GM19467 (cell line): Measurements from ENCODE around the gene ACTR1A.

Experiments used
- ATAC-seq: cut with Tn5 transposase; IDR thresholded peaks from one replicate; pipeline ENCODE4 v1.9.1; 2021; ENCODE audit warnings: mild to moderate bottlenecking, moderate library complexity; ENCODE audit not compliant: unreplicated experiment

The ACTR1A gene

DNA sequence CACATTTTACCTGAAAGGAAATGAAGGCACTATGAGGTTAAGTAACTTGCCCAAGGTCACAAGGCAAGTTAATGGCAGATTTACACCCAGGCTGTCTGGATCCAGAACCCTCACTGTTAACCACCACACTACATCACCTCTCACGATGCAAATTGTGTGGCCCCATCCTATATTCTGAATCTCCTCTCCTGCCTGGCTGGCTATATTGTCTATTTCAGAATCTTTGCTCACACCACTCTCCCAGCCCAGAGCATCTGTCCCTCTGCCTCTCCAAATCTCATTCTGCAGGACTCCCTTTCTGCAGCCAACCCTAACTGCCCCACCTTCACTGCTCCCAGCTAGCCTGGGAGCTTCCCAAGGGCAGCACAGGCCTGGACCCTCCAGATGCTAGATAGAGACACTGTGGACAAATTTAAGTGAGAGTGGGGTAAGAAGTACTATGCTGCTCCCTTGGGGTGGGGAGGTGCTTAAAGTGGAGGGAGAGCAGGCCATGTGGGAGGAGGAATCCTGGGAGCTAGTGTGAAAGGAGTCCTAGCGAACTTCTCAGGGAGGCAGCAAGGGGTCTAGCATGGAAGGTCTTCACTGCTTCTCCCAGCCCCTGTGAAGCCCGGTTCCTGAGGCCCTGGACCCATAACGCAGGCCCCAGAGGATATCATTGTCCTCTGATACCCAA, 70.9 kb downstream of the ACTR1A start:
- ATAC-seq, result no peak

GRCh38 chr10:102429468-102429867, 73.0 kb downstream of the ACTR1A start:
- ATAC-seq, result no peak
